SK-N-SH treated with all-trans-retinoic acid at 6 μM for 48 hours (cell line): Measurements from ENCODE around the gene SCIN.
A peak's percentile ranks its signal among the peaks of the same experiment; 100 is the strongest.

Source experiments
- ATAC-seq: fragments of 200-7000 bp; cut with Tn5 transposase; 3 replicates; pipeline ENCODE4 v1.9.1; 2020; ENCODE audit warnings: mild to moderate bottlenecking, moderate library complexity
- ARNTL ChIP-seq: fragments of 450-650 bp; formaldehyde crosslinking; IDR thresholded peaks from 2 replicates; pipeline ENCODE4 v1.5.0; 2020; ENCODE audit warnings: low read depth, mild to moderate bottlenecking, moderate library complexity, borderline replicate concordance
- BACH2 ChIP-seq: fragments of 250-450 bp; sonication (Bioruptor Pico); IDR thresholded peaks from 2 replicates; pipeline ENCODE4 v1.9.0; 2021; ENCODE audit warnings: mild to moderate bottlenecking, borderline replicate concordance
- CSDC2 ChIP-seq: fragments of 250-450 bp; sonication (Bioruptor Pico); IDR thresholded peaks from 2 replicates; pipeline ENCODE4 v1.5.0; 2020; ENCODE audit warnings: mild to moderate bottlenecking, moderate library complexity
- ESRRG ChIP-seq: fragments of 250-450 bp; sonication (Bioruptor Pico); IDR thresholded peaks from 2 replicates; pipeline ENCODE4 v1.6.1; 2021; ENCODE audit warnings: mild to moderate bottlenecking
- GLIS3 ChIP-seq: fragments of 250-450 bp; sonication (Bioruptor Pico); IDR thresholded peaks from 2 replicates; pipeline ENCODE4 v1.5.0; 2020; ENCODE audit warnings: mild to moderate bottlenecking, moderate library complexity
- ISL1 ChIP-seq: fragments of 250-450 bp; sonication (Bioruptor Pico); IDR thresholded peaks from 2 replicates; pipeline ENCODE4 v2.1.2; 2022; ENCODE audit warnings: mild to moderate bottlenecking, moderate library complexity
- OSR1 ChIP-seq: fragments of 250-450 bp; sonication (Bioruptor Pico); IDR thresholded peaks from 2 replicates; pipeline ENCODE4 v1.8.0; 2022; ENCODE audit warnings: moderate library complexity, mild to moderate bottlenecking, inconsistent platforms
- PPARA ChIP-seq: fragments of 250-450 bp; sonication (Bioruptor Pico); IDR thresholded peaks from 2 replicates; pipeline ENCODE4 v1.5.0; 2020; ENCODE audit warnings: mild to moderate bottlenecking, borderline replicate concordance
- RARB ChIP-seq: fragments of 250-450 bp; sonication (Bioruptor Pico); IDR thresholded peaks from 2 replicates; pipeline ENCODE4 v1.8.0; 2021; ENCODE audit warnings: mild to moderate bottlenecking, moderate library complexity
- SNAI2 ChIP-seq: fragments of 250-450 bp; sonication (Bioruptor Pico); IDR thresholded peaks from 2 replicates; pipeline ENCODE4 v1.5.0; 2020; ENCODE audit warnings: mild to moderate bottlenecking, moderate library complexity
- TCF4 ChIP-seq: fragments of 250-450 bp; sonication (Bioruptor Pico); IDR thresholded peaks from 2 replicates; pipeline ENCODE4 v1.8.0; 2021; ENCODE audit warnings: mild to moderate bottlenecking, moderate library complexity, borderline replicate concordance
- TOX ChIP-seq: fragments of 250-450 bp; sonication (Bioruptor Pico); IDR thresholded peaks from 2 replicates; pipeline ENCODE4 v1.8.0; 2021; ENCODE audit warnings: mild to moderate bottlenecking, moderate library complexity, borderline replicate concordance
- ZC3H10 ChIP-seq: fragments of 250-450 bp; sonication (Bioruptor Pico); IDR thresholded peaks from 2 replicates; pipeline ENCODE4 v1.5.1; 2021; ENCODE audit warnings: mild to moderate bottlenecking, moderate library complexity
- ZFP3 ChIP-seq: fragments of 250-450 bp; sonication (Bioruptor Pico); IDR thresholded peaks from 2 replicates; pipeline ENCODE4 v1.5.0; 2020; ENCODE audit warnings: mild to moderate bottlenecking, moderate library complexity
- ZNF565 ChIP-seq: fragments of 450-650 bp; formaldehyde crosslinking; conservative IDR thresholded peaks from 2 replicates; pipeline ENCODE4 v1.5.0; 2020; ENCODE audit warnings: low read depth, mild to moderate bottlenecking, moderate library complexity
- ZNF70 ChIP-seq: fragments of 450-650 bp; formaldehyde crosslinking; IDR thresholded peaks from 2 replicates; pipeline ENCODE4 v1.5.0; 2020; ENCODE audit warnings: mild to moderate bottlenecking, moderate library complexity
- ZNF8 ChIP-seq: fragments of 450-650 bp; formaldehyde crosslinking; IDR thresholded peaks from 2 replicates; pipeline ENCODE4 v1.5.0; 2020; ENCODE audit warnings: mild to moderate bottlenecking, moderate library complexity
- TF ChIP-seq, protein P1 (sequence below): fragments of 250-450 bp; sonication (Bioruptor Pico); IDR thresholded peaks from 2 replicates; pipeline ENCODE4 v1.8.0; 2020; ENCODE audit warnings: mild to moderate bottlenecking, moderate library complexity, borderline replicate concordance
- TF ChIP-seq, protein P2 (sequence below): fragments of 250-450 bp; sonication (Bioruptor Pico); IDR thresholded peaks from 2 replicates; pipeline ENCODE4 v1.5.1; 2021; ENCODE audit warnings: mild to moderate bottlenecking, moderate library complexity
- TF ChIP-seq, protein P3 (sequence below): fragments of 250-450 bp; sonication (Bioruptor Pico); IDR thresholded peaks from 2 replicates; pipeline ENCODE4 v1.8.0; 2021; ENCODE audit warnings: low read depth, mild to moderate bottlenecking, moderate library complexity, borderline replicate concordance
- TF ChIP-seq, protein P4 (sequence below): fragments of 250-450 bp; sonication (Bioruptor Pico); IDR thresholded peaks from 2 replicates; pipeline ENCODE4 v1.5.0; 2020; ENCODE audit warnings: mild to moderate bottlenecking, moderate library complexity

SCIN gene

DNA sequence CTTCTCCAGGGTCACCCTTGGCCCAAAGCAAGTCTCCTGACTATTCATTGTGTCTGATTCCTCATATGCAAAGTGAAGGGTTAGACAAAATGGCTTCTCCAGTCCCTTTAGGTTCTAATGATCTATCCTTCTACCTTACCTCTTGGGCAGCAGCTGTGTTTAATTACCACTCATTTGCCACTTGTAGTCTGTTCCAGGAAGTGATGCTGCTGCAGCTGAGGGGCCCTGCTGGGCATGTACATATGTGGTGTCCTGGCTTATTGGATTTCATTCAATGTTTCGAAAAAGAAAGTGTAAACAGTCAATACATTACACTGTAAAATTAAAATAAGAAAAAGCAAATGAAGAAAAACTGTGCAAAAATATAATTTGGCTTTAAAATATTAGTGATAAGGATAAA is 36.6 kb downstream of the SCIN start:
- peak; percentile 49; the same call in 1 of the 3 replicates for ATAC-seq
- TF ChIP-seq CSDC2 (CRISPR knock-in tag) (no peak), ZNF70 (CRISPR knock-in tag) (no peak), RARB (CRISPR knock-in tag) (no peak), TCF4 (peak; percentile 58; the same call in 1 of the 2 replicates), ESRRG (no peak)
- TF ChIP-seq, protein P1, sequence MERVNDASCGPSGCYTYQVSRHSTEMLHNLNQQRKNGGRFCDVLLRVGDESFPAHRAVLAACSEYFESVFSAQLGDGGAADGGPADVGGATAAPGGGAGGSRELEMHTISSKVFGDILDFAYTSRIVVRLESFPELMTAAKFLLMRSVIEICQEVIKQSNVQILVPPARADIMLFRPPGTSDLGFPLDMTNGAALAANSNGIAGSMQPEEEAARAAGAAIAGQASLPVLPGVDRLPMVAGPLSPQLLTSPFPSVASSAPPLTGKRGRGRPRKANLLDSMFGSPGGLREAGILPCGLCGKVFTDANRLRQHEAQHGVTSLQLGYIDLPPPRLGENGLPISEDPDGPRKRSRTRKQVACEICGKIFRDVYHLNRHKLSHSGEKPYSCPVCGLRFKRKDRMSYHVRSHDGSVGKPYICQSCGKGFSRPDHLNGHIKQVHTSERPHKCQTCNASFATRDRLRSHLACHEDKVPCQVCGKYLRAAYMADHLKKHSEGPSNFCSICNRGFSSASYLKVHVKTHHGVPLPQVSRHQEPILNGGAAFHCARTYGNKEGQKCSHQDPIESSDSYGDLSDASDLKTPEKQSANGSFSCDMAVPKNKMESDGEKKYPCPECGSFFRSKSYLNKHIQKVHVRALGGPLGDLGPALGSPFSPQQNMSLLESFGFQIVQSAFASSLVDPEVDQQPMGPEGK (CRISPR knock-in tag), result no peak

DNA sequence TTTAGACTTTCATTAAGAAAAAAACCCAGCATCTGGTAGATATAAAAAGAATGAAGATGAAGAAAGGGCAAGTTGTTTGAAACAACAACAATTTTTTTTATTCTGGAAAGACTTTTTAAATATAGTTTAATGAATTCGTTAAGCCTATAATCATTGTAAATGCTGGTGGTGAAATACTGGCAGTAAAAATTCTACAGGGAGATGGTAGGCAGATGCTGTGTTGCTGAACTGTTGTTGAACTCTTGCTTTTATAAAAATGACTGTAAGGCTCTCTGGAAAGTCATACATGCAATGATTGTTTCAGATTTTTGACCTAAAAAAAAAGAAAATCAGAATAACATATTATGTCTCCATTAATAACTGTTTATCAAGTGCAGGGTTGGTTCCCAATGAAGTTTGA is 39.0 kb downstream of the SCIN start:
- TF ChIP-seq, protein P2, sequence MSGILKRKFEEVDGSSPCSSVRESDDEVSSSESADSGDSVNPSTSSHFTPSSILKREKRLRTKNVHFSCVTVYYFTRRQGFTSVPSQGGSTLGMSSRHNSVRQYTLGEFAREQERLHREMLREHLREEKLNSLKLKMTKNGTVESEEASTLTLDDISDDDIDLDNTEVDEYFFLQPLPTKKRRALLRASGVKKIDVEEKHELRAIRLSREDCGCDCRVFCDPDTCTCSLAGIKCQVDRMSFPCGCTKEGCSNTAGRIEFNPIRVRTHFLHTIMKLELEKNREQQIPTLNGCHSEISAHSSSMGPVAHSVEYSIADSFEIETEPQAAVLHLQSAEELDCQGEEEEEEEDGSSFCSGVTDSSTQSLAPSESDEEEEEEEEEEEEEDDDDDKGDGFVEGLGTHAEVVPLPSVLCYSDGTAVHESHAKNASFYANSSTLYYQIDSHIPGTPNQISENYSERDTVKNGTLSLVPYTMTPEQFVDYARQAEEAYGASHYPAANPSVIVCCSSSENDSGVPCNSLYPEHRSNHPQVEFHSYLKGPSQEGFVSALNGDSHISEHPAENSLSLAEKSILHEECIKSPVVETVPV (CRISPR knock-in tag), result no peak
- no peak for TF ChIP-seq PPARA (CRISPR knock-in tag)
- no peak for TF ChIP-seq ISL1 (CRISPR knock-in tag)
- TF ChIP-seq ZC3H10 (CRISPR knock-in tag), result no peak
- TF ChIP-seq ESRRG, result no peak
- TF ChIP-seq ARNTL (CRISPR knock-in tag), result no peak
- TF ChIP-seq, all 23 proteins: peak for 0
- ATAC-seq, result no peak

DNA sequence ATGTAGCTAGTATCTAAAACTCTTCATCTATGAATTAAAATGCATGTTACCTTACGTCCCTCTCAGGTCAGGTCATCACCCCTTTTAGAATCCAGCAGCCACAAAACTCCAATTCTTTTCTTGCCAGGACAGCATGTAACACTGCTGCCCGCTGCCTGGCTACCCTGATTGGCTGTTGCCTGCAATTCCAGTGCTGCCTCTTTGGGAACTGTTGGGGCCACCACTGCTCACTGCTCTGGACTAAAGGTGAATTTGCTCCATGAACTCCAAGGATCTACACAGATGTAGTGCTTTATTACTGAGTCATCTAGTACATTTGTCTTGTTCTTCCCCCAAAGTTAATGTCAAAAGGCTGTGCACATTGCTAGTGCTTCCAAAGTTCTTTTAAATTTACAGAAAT is 40.4 kb downstream of the SCIN start:
- TF ChIP-seq, protein P1 (CRISPR knock-in tag), result no peak
- TF ChIP-seq ZNF565 (CRISPR knock-in tag) (no peak), ZNF8 (no peak), ESRRG (no peak), PPARA (CRISPR knock-in tag) (no peak), OSR1 (CRISPR knock-in tag) (no peak), RARB (CRISPR knock-in tag) (no peak), ARNTL (CRISPR knock-in tag) (no peak), ISL1 (CRISPR knock-in tag) (no peak), TCF4 (no peak), ZFP3 (CRISPR knock-in tag) (no peak), GLIS3 (CRISPR knock-in tag) (no peak), BACH2 (CRISPR knock-in tag) (no peak), CSDC2 (CRISPR knock-in tag) (no peak), ZC3H10 (CRISPR knock-in tag) (no peak), SNAI2 (CRISPR knock-in tag) (no peak)
- TF ChIP-seq, protein P3, sequence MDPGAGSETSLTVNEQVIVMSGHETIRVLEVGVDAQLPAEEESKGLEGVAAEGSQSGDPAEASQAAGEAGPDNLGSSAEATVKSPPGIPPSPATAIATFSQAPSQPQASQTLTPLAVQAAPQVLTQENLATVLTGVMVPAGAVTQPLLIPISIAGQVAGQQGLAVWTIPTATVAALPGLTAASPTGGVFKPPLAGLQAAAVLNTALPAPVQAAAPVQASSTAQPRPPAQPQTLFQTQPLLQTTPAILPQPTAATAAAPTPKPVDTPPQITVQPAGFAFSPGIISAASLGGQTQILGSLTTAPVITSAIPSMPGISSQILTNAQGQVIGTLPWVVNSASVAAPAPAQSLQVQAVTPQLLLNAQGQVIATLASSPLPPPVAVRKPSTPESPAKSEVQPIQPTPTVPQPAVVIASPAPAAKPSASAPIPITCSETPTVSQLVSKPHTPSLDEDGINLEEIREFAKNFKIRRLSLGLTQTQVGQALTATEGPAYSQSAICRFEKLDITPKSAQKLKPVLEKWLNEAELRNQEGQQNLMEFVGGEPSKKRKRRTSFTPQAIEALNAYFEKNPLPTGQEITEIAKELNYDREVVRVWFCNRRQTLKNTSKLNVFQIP, result no peak
- TF ChIP-seq, protein P2 (CRISPR knock-in tag), result no peak
- ATAC-seq, result peak; percentile 44; the same call in 2 of the 3 replicates

DNA sequence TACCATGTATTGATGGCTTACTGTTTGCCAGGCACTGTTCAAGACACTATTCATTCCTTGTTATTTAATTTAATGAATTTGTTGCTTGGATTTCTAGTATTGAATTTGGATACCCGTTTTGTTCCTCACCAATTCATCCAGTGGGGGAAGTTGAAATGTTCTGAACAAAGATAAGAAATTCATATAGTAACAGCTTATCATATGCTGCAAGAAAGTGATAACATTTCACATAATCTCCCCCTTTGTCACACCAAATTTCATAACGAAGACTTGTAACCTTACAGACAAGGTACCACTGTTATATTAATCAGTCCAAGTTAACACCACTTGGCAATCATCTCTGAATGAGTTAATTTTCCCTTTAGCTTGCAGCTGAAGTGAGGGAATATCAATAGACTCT is 42.1 kb downstream of the SCIN start:
- TF ChIP-seq ZC3H10 (CRISPR knock-in tag) (no peak), SNAI2 (CRISPR knock-in tag) (no peak), OSR1 (CRISPR knock-in tag) (no peak), RARB (CRISPR knock-in tag) (no peak), TOX (CRISPR knock-in tag) (no peak), CSDC2 (CRISPR knock-in tag) (no peak), ESRRG (no peak), GLIS3 (CRISPR knock-in tag) (no peak), ZFP3 (CRISPR knock-in tag) (no peak), PPARA (CRISPR knock-in tag) (no peak), ZNF70 (CRISPR knock-in tag) (no peak), ZNF565 (CRISPR knock-in tag) (no peak), ARNTL (CRISPR knock-in tag) (no peak)
- TF ChIP-seq, protein P1 (CRISPR knock-in tag), result no peak
- TF ChIP-seq, protein P4, sequence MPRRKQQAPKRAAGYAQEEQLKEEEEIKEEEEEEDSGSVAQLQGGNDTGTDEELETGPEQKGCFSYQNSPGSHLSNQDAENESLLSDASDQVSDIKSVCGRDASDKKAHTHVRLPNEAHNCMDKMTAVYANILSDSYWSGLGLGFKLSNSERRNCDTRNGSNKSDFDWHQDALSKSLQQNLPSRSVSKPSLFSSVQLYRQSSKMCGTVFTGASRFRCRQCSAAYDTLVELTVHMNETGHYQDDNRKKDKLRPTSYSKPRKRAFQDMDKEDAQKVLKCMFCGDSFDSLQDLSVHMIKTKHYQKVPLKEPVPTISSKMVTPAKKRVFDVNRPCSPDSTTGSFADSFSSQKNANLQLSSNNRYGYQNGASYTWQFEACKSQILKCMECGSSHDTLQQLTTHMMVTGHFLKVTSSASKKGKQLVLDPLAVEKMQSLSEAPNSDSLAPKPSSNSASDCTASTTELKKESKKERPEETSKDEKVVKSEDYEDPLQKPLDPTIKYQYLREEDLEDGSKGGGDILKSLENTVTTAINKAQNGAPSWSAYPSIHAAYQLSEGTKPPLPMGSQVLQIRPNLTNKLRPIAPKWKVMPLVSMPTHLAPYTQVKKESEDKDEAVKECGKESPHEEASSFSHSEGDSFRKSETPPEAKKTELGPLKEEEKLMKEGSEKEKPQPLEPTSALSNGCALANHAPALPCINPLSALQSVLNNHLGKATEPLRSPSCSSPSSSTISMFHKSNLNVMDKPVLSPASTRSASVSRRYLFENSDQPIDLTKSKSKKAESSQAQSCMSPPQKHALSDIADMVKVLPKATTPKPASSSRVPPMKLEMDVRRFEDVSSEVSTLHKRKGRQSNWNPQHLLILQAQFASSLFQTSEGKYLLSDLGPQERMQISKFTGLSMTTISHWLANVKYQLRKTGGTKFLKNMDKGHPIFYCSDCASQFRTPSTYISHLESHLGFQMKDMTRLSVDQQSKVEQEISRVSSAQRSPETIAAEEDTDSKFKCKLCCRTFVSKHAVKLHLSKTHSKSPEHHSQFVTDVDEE (CRISPR knock-in tag), result no peak
- ATAC-seq, result no peak
